ENCODE measurements around the gene GLOD4.
"Not testable (repeated sequence)": the region's sequence is repeated elsewhere in the genome, so short reads cannot be mapped to it uniquely, and the experiment has no call there.

The GLOD4 gene

GRCh38 chr17:789160-789840, 7.2 kb upstream of the GLOD4 start:
- no peak overlapping the region for H3K4me3 ChIP-seq (ENCODE audit: low read length)
- H3K9me3 ChIP-seq (replicated peaks; ENCODE audit: insufficient read depth, low read length): no peaks in the 10 kb centered on the region
- no peaks in the 10 kb centered on the region for H3F3A ChIP-seq (ENCODE audit: insufficient read depth, low read length)
- peaks cover 5% of the 10 kb centered on the region for H3K79me2 ChIP-seq (ENCODE audit: low read length)
- H2AFZ ChIP-seq (ENCODE audit: low read length): no peak overlapping the region
- TF ChIP-seq CTCF (IDR thresholded peaks at IDR 0.05; ENCODE audit: low read length): no peak
- no peak for TF ChIP-seq EZH2phosphoT487 (IDR thresholded peaks at IDR 0.05; ENCODE audit: low read length)
- TF ChIP-seq EZH2 (optimal IDR thresholded peaks at IDR 0.05; ENCODE audit: low read depth, low read length): no peak
- H3K9me2 ChIP-seq (replicated peaks; ENCODE audit: insufficient read depth, low read length): no peaks in the 10 kb centered on the region
- no peak for DNase-seq
- H3K4me2 ChIP-seq (ENCODE audit: low read depth, low read length): no peak overlapping the region
- H4K20me1 ChIP-seq (ENCODE audit: insufficient read depth, low read length): no peaks in the 10 kb centered on the region
- no peak overlapping the region for H3K27ac ChIP-seq (ENCODE audit: low read length)
- H3K4me1 ChIP-seq (ENCODE audit: low read length): no peaks in the 10 kb centered on the region
- no peak overlapping the region for H3K9ac ChIP-seq (ENCODE audit: low read length)
- no peaks in the 10 kb centered on the region for H3K27me3 ChIP-seq (replicated peaks; ENCODE audit: insufficient read depth, low read length)
- peaks cover 13% of the 10 kb centered on the region; the same call in 1 of the 2 replicates for H3K36me3 ChIP-seq (replicated peaks; ENCODE audit: insufficient read depth, low read length)

GRCh38 chr17:788551-788950, 6.5 kb upstream of the GLOD4 start:
- no peak for DNase-seq
- Histone ChIP-seq H3K4me2 (ENCODE audit: low read depth, low read length) (no peak overlapping the region), H3F3A (ENCODE audit: insufficient read depth, low read length) (no peaks in the 10 kb centered on the region), H3K9me3 (replicated peaks; ENCODE audit: insufficient read depth, low read length) (no peaks in the 10 kb centered on the region), H3K4me3 (ENCODE audit: low read length) (no peak overlapping the region), H3K36me3 (replicated peaks; ENCODE audit: insufficient read depth, low read length) (peaks cover 13% of the 10 kb centered on the region; the same call in 1 of the 2 replicates), H3K9me2 (replicated peaks; ENCODE audit: insufficient read depth, low read length) (no peaks in the 10 kb centered on the region), H2AFZ (ENCODE audit: low read length) (no peak overlapping the region), H3K27me3 (replicated peaks; ENCODE audit: insufficient read depth, low read length) (no peaks in the 10 kb centered on the region), H4K20me1 (ENCODE audit: insufficient read depth, low read length) (no peaks in the 10 kb centered on the region), H3K4me1 (ENCODE audit: low read length) (0 out of 2 replicates have a peak, but pooled peaks cover under 1% of the 10 kb centered on the region), H3K27ac (ENCODE audit: low read length) (no peak overlapping the region), H3K9ac (ENCODE audit: low read length) (no peak overlapping the region), H3K79me2 (ENCODE audit: low read length) (peaks cover 13% of the 10 kb centered on the region)
- TF ChIP-seq EZH2 (optimal IDR thresholded peaks at IDR 0.05; ENCODE audit: low read depth, low read length) (no peak), CTCF (IDR thresholded peaks at IDR 0.05; ENCODE audit: low read length) (no peak), EZH2phosphoT487 (IDR thresholded peaks at IDR 0.05; ENCODE audit: low read length) (no peak)

- no peaks in the 10 kb centered on the region for H3F3A ChIP-seq (ENCODE audit: insufficient read depth, low read length)
- TF ChIP-seq EZH2phosphoT487 (IDR thresholded peaks at IDR 0.05; ENCODE audit: low read length): no peak
- TF ChIP-seq EZH2 (optimal IDR thresholded peaks at IDR 0.05; ENCODE audit: low read depth, low read length): no peak
- TF ChIP-seq CTCF (IDR thresholded peaks at IDR 0.05; ENCODE audit: low read length): no peak
- no peak overlapping the region for H2AFZ ChIP-seq (ENCODE audit: low read length)
- H3K4me3 ChIP-seq (ENCODE audit: low read length): no peak overlapping the region
- no peak for DNase-seq
- H3K9ac ChIP-seq (ENCODE audit: low read length): no peak overlapping the region
- H4K20me1 ChIP-seq (ENCODE audit: insufficient read depth, low read length): no peaks in the 10 kb centered on the region
- H3K9me2 ChIP-seq (replicated peaks; ENCODE audit: insufficient read depth, low read length): no peaks in the 10 kb centered on the region
- no peaks in the 10 kb centered on the region for H3K9me3 ChIP-seq (replicated peaks; ENCODE audit: insufficient read depth, low read length)
- H3K4me2 ChIP-seq (ENCODE audit: low read depth, low read length): no peak overlapping the region
- peaks cover 21% of the 10 kb centered on the region for H3K79me2 ChIP-seq (ENCODE audit: low read length)
- peaks cover 13% of the 10 kb centered on the region; the same call in 1 of the 2 replicates for H3K36me3 ChIP-seq (replicated peaks; ENCODE audit: insufficient read depth, low read length)
- H3K4me1 ChIP-seq (ENCODE audit: low read length): peaks cover 7% of the 10 kb centered on the region; the same call in 1 of the 2 replicates
- no peak overlapping the region for H3K27ac ChIP-seq (ENCODE audit: low read length)
- no peaks in the 10 kb centered on the region for H3K27me3 ChIP-seq (replicated peaks; ENCODE audit: insufficient read depth, low read length)
Observed at GRCh38 chr17:787641-788221, 5.7 kb upstream of the GLOD4 start.

GRCh38 chr17:785901-786300, 3.8 kb upstream of the GLOD4 start:
- H3K9me2 ChIP-seq (replicated peaks; ENCODE audit: insufficient read depth, low read length); H3K9me3 ChIP-seq (replicated peaks; ENCODE audit: insufficient read depth, low read length); H3K4me3 ChIP-seq (ENCODE audit: low read length); H3F3A ChIP-seq (ENCODE audit: insufficient read depth, low read length); H3K9ac ChIP-seq (ENCODE audit: low read length); H3K27ac ChIP-seq (ENCODE audit: low read length); H4K20me1 ChIP-seq (ENCODE audit: insufficient read depth, low read length); H2AFZ ChIP-seq (ENCODE audit: low read length); H3K36me3 ChIP-seq (replicated peaks; ENCODE audit: insufficient read depth, low read length); H3K4me2 ChIP-seq (ENCODE audit: low read depth, low read length); DNase-seq; H3K27me3 ChIP-seq (replicated peaks; ENCODE audit: insufficient read depth, low read length): not testable (repeated sequence)
- peaks cover 12% of the 10 kb centered on the region for H3K4me1 ChIP-seq (ENCODE audit: low read length)
- peaks cover 39% of the 10 kb centered on the region for H3K79me2 ChIP-seq (ENCODE audit: low read length)
